NCI-H1930 (cell line): Measurements from ENCODE around the gene ARID1B.
A peak's percentile ranks its signal among the peaks of the same experiment; 100 is the strongest.

Experiments used
- DNase-seq, 2 experiments: peaks; one replicate each; lab custom pipeline; 2025; lab: John Stamatoyannopoulos, UW

The ARID1B gene

GRCh38 chr6:156825475-156825874 lies 48.3 kb downstream of the ARID1B start:
- no peak for DNase-seq

- no peak for DNase-seq
These were observed 49.2 kb downstream of the ARID1B start for GRCh38 chr6:156826290-156826955.

- DNase-seq: no peak
These were observed 50.2 kb downstream of the ARID1B start for GRCh38 chr6:156827382-156827781.

- no peak for DNase-seq
These were observed 51.1 kb downstream of the ARID1B start for GRCh38 chr6:156828280-156828703.

GRCh38 chr6:156830126-156830525 lies 52.9 kb downstream of the ARID1B start:
- no peak for DNase-seq

- peak in 1 of 2 experiments; percentile 72 for DNase-seq
These were observed 55.1 kb downstream of the ARID1B start for GRCh38 chr6:156832231-156832647.

- no peak for DNase-seq
These were observed 55.5 kb downstream of the ARID1B start for GRCh38 chr6:156832669-156833068.

- peak in 1 of 2 experiments; percentile 55 for DNase-seq
These were observed 56.6 kb downstream of the ARID1B start for GRCh38 chr6:156833755-156834154.

GRCh38 chr6:156839129-156839528 lies 62.0 kb downstream of the ARID1B start:
- DNase-seq: no peak

GRCh38 chr6:156839591-156840001 lies 62.4 kb downstream of the ARID1B start:
- no peak for DNase-seq

GRCh38 chr6:156840136-156840535 lies 63.0 kb downstream of the ARID1B start:
- DNase-seq: no peak

GRCh38 chr6:156840606-156841005 lies 63.4 kb downstream of the ARID1B start:
- no peak for DNase-seq

GRCh38 chr6:156841508-156841907 lies 64.3 kb downstream of the ARID1B start:
- DNase-seq: no peak

- DNase-seq: no peak
These were observed 65.5 kb downstream of the ARID1B start for GRCh38 chr6:156842598-156843250.

- no peak for DNase-seq
These were observed 66.9 kb downstream of the ARID1B start for GRCh38 chr6:156844089-156844488.

GRCh38 chr6:156845454-156846155 lies 68.4 kb downstream of the ARID1B start:
- DNase-seq: no peak

- no peak for DNase-seq
These were observed 69.8 kb downstream of the ARID1B start for GRCh38 chr6:156846845-156847599.

GRCh38 chr6:156848123-156848522 lies 70.9 kb downstream of the ARID1B start:
- no peak for DNase-seq

- no peak for DNase-seq
These were observed 71.4 kb downstream of the ARID1B start for GRCh38 chr6:156848533-156848932.

- DNase-seq: no peak
These were observed 72.6 kb downstream of the ARID1B start for GRCh38 chr6:156849806-156850205.

GRCh38 chr6:156850353-156850752 lies 73.2 kb downstream of the ARID1B start:
- DNase-seq: no peak

GRCh38 chr6:156851454-156851921 lies 74.3 kb downstream of the ARID1B start:
- DNase-seq: no peak
